H1 (cell line): ENCODE results near the gene CPM. TPM values are rescaled to one million over a fixed set of nuclear protein-coding genes. Genes with fewer than 3 reads are reported as not detected.

Source experiments
- CTCF ChIA-PET: fragments of 300-600 bp; sonication (Branson Sonifier 250); formaldehyde crosslinking; loops from one replicate; lab custom pipeline; 2021; ENCODE audit not compliant: partially characterized antibody; lab: Charles Lee
- POLR2A ChIA-PET: fragments of 300-600 bp; sonication (Branson Sonifier 250); formaldehyde crosslinking; loops from one replicate; lab custom pipeline; 2021; ENCODE audit warnings: inconsistent platforms; ENCODE audit not compliant: partially characterized antibody; lab: Charles Lee
- DNase-seq, 2 experiments: peaks; one replicate each; pipeline versions ENCODE4 v3.0.0 to v3.0.0-alpha.2; 2010 to 2022; ENCODE audit warnings: low spot score in 2 of 2, low read depth in 1 of 2, mixed read lengths in 1 of 2
- FAIRE-seq: peaks from 2 replicates; lab custom pipeline; 2011; peaks lifted over from hg19 to GRCh38; lab: Jason Lieb, UNC
- H2AFZ ChIP-seq: 2 replicates; pipeline ENCODE4 v1.8.1; 2012; ENCODE audit warnings: low read length, inconsistent platforms
- H2AK5ac ChIP-seq: 2 replicates; pipeline ENCODE4 v1.6.1; 2013; ENCODE audit warnings: low read depth, low read length
- H2BK120ac ChIP-seq: replicated peaks from 2 replicates; pipeline ENCODE3; 2013; ENCODE audit warnings: low read depth, low read length, inconsistent platforms
- H2BK12ac ChIP-seq: 2 replicates; pipeline ENCODE4 v1.6.1; 2013; ENCODE audit warnings: low read depth, low read length
- H2BK15ac ChIP-seq: 2 replicates; pipeline ENCODE4 v1.6.1; 2013; ENCODE audit warnings: low read length
- H2BK20ac ChIP-seq: 2 replicates; pipeline ENCODE4 v1.6.1; 2013; ENCODE audit warnings: low read length
- H2BK5ac ChIP-seq: 2 replicates; pipeline ENCODE4 v1.6.1; 2013; ENCODE audit warnings: low read depth, low read length
- H3K14ac ChIP-seq: 2 replicates; pipeline ENCODE4 v1.6.1; 2013; ENCODE audit warnings: inconsistent platforms; ENCODE audit not compliant: insufficient read length
- H3K18ac ChIP-seq: 2 replicates; pipeline ENCODE4 v1.6.1; 2013; ENCODE audit warnings: low read length; ENCODE audit errors: extremely low read depth
- H3K23ac ChIP-seq: 2 replicates; pipeline ENCODE4 v1.6.1; 2013; ENCODE audit warnings: inconsistent platforms; ENCODE audit not compliant: insufficient read length
- H3K23me2 ChIP-seq: 2 replicates; pipeline ENCODE4 v1.6.1; 2013; ENCODE audit warnings: low read depth, low read length
- H3K27ac ChIP-seq: 2 replicates; pipeline ENCODE4 v1.6.1; 2011; ENCODE audit warnings: low read depth, low read length, inconsistent platforms
- H3K27me3 ChIP-seq, 4 experiments: replicated peaks in 1 of 4; 1 replicate in 1 of 4; 2 replicates in 3 of 4; pipeline versions ENCODE4 v1.6.1 to v1.8.1; 2011 to 2013; ENCODE audit warnings: low read length in 3 of 4, mild to moderate bottlenecking in 3 of 4, inconsistent platforms in 2 of 4, mixed read lengths in 2 of 4, moderate library complexity in 1 of 4; ENCODE audit not compliant: control insufficient read depth in 3 of 4, insufficient read depth in 3 of 4; ENCODE audit errors: extremely low read depth in 1 of 4
- H3K36me3 ChIP-seq, 4 experiments: 2 replicates each; pipeline versions ENCODE4 v1.6.1 to v1.8.1; 2011 to 2013; ENCODE audit warnings: mild to moderate bottlenecking in 4 of 4, low read length in 3 of 4, moderate library complexity in 2 of 4, control low read depth in 1 of 4, inconsistent platforms in 1 of 4; ENCODE audit not compliant: insufficient read depth in 4 of 4, control insufficient read depth in 2 of 4
- H3K4ac ChIP-seq: replicated peaks from 2 replicates; pipeline ENCODE3; 2013; ENCODE audit warnings: low read length, low read depth, mixed read lengths, inconsistent platforms; ENCODE audit not compliant: insufficient read length
- H3K4me1 ChIP-seq, 4 experiments: replicated peaks in 1 of 4; 1 replicate in 1 of 4; 2 replicates in 3 of 4; pipeline versions ENCODE4 v1.6.1 to v1.8.1; 2011 to 2013; ENCODE audit warnings: low read length in 3 of 4, inconsistent platforms in 2 of 4, mixed read lengths in 1 of 4; ENCODE audit not compliant: insufficient read depth in 4 of 4, control insufficient read depth in 3 of 4
- H3K4me2 ChIP-seq, 2 experiments: 2 replicates each; pipeline versions ENCODE4 v1.6.1 to v1.8.1; 2011 to 2013; ENCODE audit warnings: low read depth in 2 of 2, low read length in 2 of 2, control low read depth in 1 of 2, inconsistent platforms in 1 of 2, mild to moderate bottlenecking in 1 of 2; ENCODE audit not compliant: insufficient read depth in 1 of 2
- H3K4me3 ChIP-seq, 4 experiments: fragments of 200-600, 300-600 bp in 1 of 4; sonication (generic), shearing (Covaris generic), sonication (Bioruptor Twin) in 1 of 4; 2 replicates each; pipeline versions ENCODE4 v1.5.1 to v1.8.1; 2011 to 2016; ENCODE audit warnings: low read length in 4 of 4, low read depth in 3 of 4, control low read depth in 2 of 4, inconsistent platforms in 2 of 4, mild to moderate bottlenecking in 2 of 4, mixed read lengths in 1 of 4, moderate library complexity in 1 of 4; ENCODE audit not compliant: insufficient read depth in 2 of 4; ENCODE audit errors: extremely low read depth in 1 of 4
- H3K56ac ChIP-seq: replicated peaks from 2 replicates; pipeline ENCODE3; 2013; ENCODE audit warnings: low read depth, mild to moderate bottlenecking, mixed read lengths, low read length, inconsistent platforms; ENCODE audit not compliant: insufficient read length
- H3K79me1 ChIP-seq: 2 replicates; pipeline ENCODE4 v1.6.1; 2013; ENCODE audit warnings: low read depth, low read length, control low read depth
- H3K79me2 ChIP-seq, 2 experiments: 2 replicates each; pipeline versions ENCODE4 v1.6.1 to v1.8.1; 2012 to 2013; ENCODE audit warnings: low read length in 2 of 2, mild to moderate bottlenecking in 2 of 2, inconsistent platforms in 1 of 2; ENCODE audit not compliant: insufficient read depth in 2 of 2, control insufficient read depth in 1 of 2
- H3K9ac ChIP-seq, 4 experiments: replicated peaks in 1 of 4; 1 replicate in 1 of 4; 2 replicates in 3 of 4; pipeline versions ENCODE4 v1.6.1 to v1.8.1; 2011 to 2013; ENCODE audit warnings: low read depth in 3 of 4, low read length in 3 of 4, control low read depth in 2 of 4, mild to moderate bottlenecking in 2 of 4, moderate library complexity in 2 of 4, inconsistent platforms in 1 of 4; ENCODE audit errors: extremely low read depth in 1 of 4
- H3K9me3 ChIP-seq, 2 experiments: 2 replicates each; pipeline versions ENCODE4 v1.6.1 to v1.8.1; 2012 to 2013; ENCODE audit warnings: mild to moderate bottlenecking in 2 of 2, moderate library complexity in 2 of 2, control low read depth in 1 of 2, inconsistent platforms in 1 of 2, low read depth in 1 of 2, low read length in 1 of 2, mixed read lengths in 1 of 2; ENCODE audit not compliant: insufficient read depth in 2 of 2
- H4K20me1 ChIP-seq, 2 experiments: replicated peaks in 1 of 2; 2 replicates each; pipeline versions ENCODE3 to v1.8.1; 2011 to 2013; ENCODE audit warnings: inconsistent platforms in 2 of 2, low read length in 2 of 2, mild to moderate bottlenecking in 1 of 2; ENCODE audit not compliant: insufficient read depth in 2 of 2, control insufficient read depth in 1 of 2
- H4K5ac ChIP-seq: 2 replicates; pipeline ENCODE4 v1.6.1; 2013; ENCODE audit warnings: low read length, low read depth, mixed read lengths, inconsistent platforms; ENCODE audit not compliant: insufficient read length
- H4K8ac ChIP-seq: 2 replicates; pipeline ENCODE4 v1.8.0; 2013; ENCODE audit warnings: mild to moderate bottlenecking, moderate library complexity, low read length, inconsistent platforms; ENCODE audit not compliant: insufficient read depth; ENCODE audit errors: extremely low read depth
- H4K91ac ChIP-seq: replicated peaks from 2 replicates; pipeline ENCODE3; 2013; ENCODE audit warnings: low read length, mixed read lengths, inconsistent platforms; ENCODE audit not compliant: insufficient read length
- CBX5 ChIP-seq: fragments of 300-800, 300-1000 bp; sonication (generic); IDR thresholded peaks from 2 replicates; pipeline ENCODE4 v1.7.1; 2016; ENCODE audit warnings: antibody characterized with exemption, low read length, low read depth
- POU5F1 ChIP-seq: IDR thresholded peaks from 2 replicates; pipeline ENCODE4 v1.6.1; 2011; ENCODE audit warnings: low read depth, mild to moderate bottlenecking, low read length, moderate library complexity
- WGBS, 2 experiments: shearing (Covaris generic) in 1 of 2; methylation state at CpG; one replicate each; pipeline versions ENCODE4 v1.1.6 to v1.1.7; 2013 to 2015; ENCODE audit warnings: low lambda C conversion rate in 2 of 2, mixed read lengths in 2 of 2, inconsistent platforms in 1 of 2, low coverage in 1 of 2, missing lambda C conversion rate in 1 of 2; ENCODE audit not compliant: insufficient replicate concordance in 2 of 2, insufficient coverage in 1 of 2, insufficient read length in 1 of 2; ENCODE audit errors: extremely low coverage in 1 of 2, missing lambda C conversion rate in 1 of 2; 5-methylcytosine and 5-hydroxymethylcytosine counted together
- polyA plus RNA-seq, 7 experiments: library from polyadenylated mRNA; depleted of rRNA in 3 of 7; stranded (reverse) in 5 of 7; unstranded in 2 of 7; fragments of >200 nt in 5 of 7; fragments of 200-250 nt in 2 of 7; gene quantifications; 1 replicate in 5 of 7; 2 replicates in 1 of 7; 4 replicates in 1 of 7; pipeline versions ENCODE4 v1.2.1 to v1.2.3, GENCODE V29; 2011 to 2013; ENCODE audit warnings: missing spikeins in 2 of 7, mixed read lengths in 2 of 7
- total RNA-seq: library from RNA; stranded (reverse); fragmentation: NEBNext Ultra II Directional; extraction: Animal tissue kit (Norgen Biotek cat#: 25700); gene quantifications from 2 replicates; pipeline ENCODE4 v1.2.1, GENCODE V29; 2021
- TF ChIP-seq, protein P1 (sequence below), 3 experiments: IDR thresholded peaks; 1 replicate in 2 of 3; 2 replicates in 1 of 3; pipeline versions ENCODE4 v1.5.1 to v1.6.1; 2011; ENCODE audit warnings: low read length in 3 of 3, mild to moderate bottlenecking in 3 of 3, inconsistent platforms in 2 of 3, low read depth in 1 of 3, moderate library complexity in 1 of 3; ENCODE audit not compliant: insufficient read depth in 1 of 3; ENCODE audit errors: control extremely low read depth in 1 of 3

CPM gene
- total and polyA plus RNA-seq, 2 of the 8 experiments (the other 6 are each of a cell fraction or from before 2014, with no cell fraction given) = 0.33 to 3.1 TPM

GRCh38 chr12:68967046-68967445 is 34.1 kb upstream of the CPM start:
- no peak for DNase-seq
- Histone ChIP-seq H3K4me1 (peaks cover 0 to 3% (median 1%) of the 10 kb centered on the region in 4 experiments; a peak in 2 of 7 replicates), H3K9ac (no peak overlapping the region), H3K14ac (no peak overlapping the region), H2BK15ac (no peak overlapping the region), H4K8ac (no peak overlapping the region), H2AK5ac (no peak overlapping the region), H3K79me1 (no peaks in the 10 kb centered on the region), H3K56ac (no peak overlapping the region), H3K27me3 (peaks cover 0 to 1% (median 0%) of the 10 kb centered on the region in 4 experiments; a peak in 1 of 7 replicates), H3K79me2 (no peaks in the 10 kb centered on the region), H2BK120ac (no peak overlapping the region), H3K18ac (no peak overlapping the region), H4K5ac (no peak overlapping the region), H3K4me3 (no peak overlapping the region), H3K23me2 (no peaks in the 10 kb centered on the region), H2AFZ (no peak overlapping the region), H3K23ac (no peak overlapping the region), H2BK5ac (no peak overlapping the region), H3K27ac (no peak overlapping the region), H4K20me1 (no peaks in the 10 kb centered on the region), H3K9me3 (no peaks in the 10 kb centered on the region), H3K4ac (no peak overlapping the region), H2BK20ac (no peak overlapping the region), H2BK12ac (no peak overlapping the region), H4K91ac (no peak overlapping the region), H3K36me3 (no peaks in the 10 kb centered on the region), H3K4me2 (no peak overlapping the region)
- no peak for TF ChIP-seq POU5F1
- TF ChIP-seq CBX5 = no peak
- TF ChIP-seq, protein P1, sequence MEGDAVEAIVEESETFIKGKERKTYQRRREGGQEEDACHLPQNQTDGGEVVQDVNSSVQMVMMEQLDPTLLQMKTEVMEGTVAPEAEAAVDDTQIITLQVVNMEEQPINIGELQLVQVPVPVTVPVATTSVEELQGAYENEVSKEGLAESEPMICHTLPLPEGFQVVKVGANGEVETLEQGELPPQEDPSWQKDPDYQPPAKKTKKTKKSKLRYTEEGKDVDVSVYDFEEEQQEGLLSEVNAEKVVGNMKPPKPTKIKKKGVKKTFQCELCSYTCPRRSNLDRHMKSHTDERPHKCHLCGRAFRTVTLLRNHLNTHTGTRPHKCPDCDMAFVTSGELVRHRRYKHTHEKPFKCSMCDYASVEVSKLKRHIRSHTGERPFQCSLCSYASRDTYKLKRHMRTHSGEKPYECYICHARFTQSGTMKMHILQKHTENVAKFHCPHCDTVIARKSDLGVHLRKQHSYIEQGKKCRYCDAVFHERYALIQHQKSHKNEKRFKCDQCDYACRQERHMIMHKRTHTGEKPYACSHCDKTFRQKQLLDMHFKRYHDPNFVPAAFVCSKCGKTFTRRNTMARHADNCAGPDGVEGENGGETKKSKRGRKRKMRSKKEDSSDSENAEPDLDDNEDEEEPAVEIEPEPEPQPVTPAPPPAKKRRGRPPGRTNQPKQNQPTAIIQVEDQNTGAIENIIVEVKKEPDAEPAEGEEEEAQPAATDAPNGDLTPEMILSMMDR (IDR thresholded peaks at IDR 0.05; ENCODE audit: control extremely low read depth in 1 of 3, insufficient read depth in 1 of 3, low read depth in 1 of 3, low read length in 3 of 3) = no peak
- ChIA-PET POLR2A (no interaction called here), CTCF (interaction anchor here (1.0 to 1.5 kb wide), 3 partner anchors 12 to 137 kb away, joined by 3 to 4 read pairs (median 3); no protein-coding TSS in a partner anchor)
- WGBS, 2 experiments = 96% methylated on average over 3 of the region's 3 CpGs; no CpG with 5 or more reads in 1 of the 2 experiments
- FAIRE-seq = no peak
